Stimulated activated CD8-positive, alpha-beta memory T cell treated with anti-CD3 and anti-CD28 coated beads, Interleukin-7, amount 100 ng/mL, for 1 hour (primary cell): ENCODE results near the gene RHOB.
"Not testable (repeated sequence)": the region's sequence is repeated elsewhere in the genome, so short reads cannot be mapped to it uniquely, and the experiment has no call there.

Experiments
- DNase-seq, 2 donors: peaks; one replicate each; pipeline ENCODE4 v3.0.0-alpha.2; 2020; ENCODE audit warnings: low read depth in 2 of 2

RHOB gene

DNA sequence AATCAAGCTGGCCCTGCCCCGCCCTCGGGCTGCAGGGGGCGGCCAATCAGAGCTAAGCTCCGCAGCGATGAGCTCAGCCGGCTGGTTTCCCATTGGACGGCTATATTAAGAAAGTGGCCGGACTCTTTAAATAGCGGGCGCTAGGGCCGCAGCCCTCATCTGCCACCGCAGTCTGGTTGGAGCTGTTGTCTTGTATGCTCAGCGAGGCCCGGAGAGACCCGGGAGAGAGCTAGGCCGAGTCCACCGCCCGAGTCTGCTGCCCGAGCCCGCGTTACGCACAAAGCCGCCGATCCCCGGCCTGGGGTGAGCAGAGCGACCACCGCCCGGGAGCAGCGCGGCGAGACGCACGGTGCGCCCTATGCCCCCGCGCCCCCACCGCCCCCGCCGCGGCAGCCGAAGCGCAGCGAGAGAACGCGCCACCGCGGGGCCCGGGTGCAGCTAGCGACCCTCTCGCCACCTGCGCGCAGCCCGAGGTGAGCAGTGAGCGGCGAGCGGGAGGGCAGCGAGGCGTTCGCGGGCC, at the start of gene RHOB:
Gene RHOB, plus strand, starts transcription at position 158 of the 520 bp plus-strand sequence. CDS start 392 bp downstream, outside the sequence.
- peak; percentile 71 to 74 for DNase-seq

DNA sequence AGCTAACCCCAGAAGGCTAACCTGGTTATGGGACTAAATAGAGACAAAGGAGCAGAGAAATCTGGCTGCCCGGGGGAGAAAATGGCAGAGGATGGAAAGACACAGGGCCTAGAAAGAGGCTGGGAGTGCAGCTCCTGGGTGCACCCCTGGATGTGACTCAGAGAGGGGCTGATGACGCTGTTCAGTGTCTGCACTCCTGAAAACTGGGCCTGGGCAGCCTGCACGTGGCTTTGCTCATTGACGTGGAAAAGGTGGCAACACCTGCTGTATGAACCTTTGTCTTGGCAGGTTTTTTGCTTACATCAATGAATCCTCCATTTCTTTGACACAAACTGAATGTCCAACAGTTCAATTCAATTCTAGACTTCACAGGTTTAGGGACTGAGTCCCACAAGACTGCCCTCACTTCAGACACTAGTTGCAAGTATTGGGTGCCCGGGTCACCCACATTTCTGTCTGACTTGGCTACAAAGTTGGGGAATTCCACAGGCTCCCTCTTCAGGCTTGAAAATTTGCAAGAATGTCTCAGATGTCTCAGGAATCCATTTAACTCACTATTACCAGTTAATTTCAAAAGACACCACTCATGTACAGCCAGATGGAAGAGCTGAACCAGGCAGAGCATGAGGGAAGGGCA, 48.9 kb upstream of the RHOB start:
- DNase-seq = no peak

DNA sequence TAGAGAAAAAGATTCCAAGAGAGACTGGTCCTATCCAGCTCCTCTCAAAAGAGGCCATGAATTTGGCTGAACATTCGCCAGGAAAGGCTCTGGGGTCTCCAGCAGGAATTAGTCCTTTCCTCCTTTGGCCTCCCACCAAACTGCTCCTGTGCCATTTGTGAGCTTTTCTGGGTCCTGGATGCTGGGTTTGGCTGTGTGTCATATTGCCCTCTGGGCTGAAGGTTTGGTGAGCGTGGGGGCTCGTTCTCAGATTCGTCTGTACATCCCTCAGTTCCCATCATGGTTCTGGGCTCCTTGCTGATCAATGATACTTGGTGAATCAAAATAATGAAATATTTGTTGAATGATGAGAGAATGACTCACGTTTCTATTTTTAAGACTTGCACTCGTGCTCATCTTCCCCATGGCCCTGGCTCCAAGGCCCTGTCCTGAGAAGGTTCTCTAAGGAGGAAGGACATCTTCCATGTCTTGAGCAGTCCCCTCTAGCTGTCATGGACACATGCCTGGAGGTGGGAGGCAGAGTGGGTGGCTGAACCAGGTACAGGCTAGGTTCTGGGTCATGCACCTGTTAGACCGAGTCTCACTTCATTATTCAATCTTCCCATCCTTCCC, 47.8 kb upstream of the RHOB start:
- no peak for DNase-seq

DNA sequence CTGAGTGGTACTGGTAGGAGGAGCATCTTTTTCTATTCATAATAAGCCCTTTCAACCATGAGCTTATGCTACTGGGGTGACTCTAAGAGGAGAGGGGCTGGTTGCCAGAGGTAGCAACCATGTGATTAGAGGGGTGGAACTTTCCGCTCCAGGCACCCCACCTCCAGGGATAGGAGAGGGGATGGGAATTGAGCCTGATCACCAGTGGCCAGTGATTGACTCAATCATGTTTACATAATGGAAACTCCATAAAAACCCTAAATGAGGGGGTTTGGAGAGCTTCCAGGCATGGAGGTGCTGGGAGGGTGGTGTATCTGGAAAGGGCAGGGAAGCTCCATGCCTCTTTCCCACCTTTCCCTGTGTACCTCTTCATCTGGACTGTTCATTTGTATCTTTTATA, 46.6 kb upstream of the RHOB start:
- DNase-seq = no peak

DNA sequence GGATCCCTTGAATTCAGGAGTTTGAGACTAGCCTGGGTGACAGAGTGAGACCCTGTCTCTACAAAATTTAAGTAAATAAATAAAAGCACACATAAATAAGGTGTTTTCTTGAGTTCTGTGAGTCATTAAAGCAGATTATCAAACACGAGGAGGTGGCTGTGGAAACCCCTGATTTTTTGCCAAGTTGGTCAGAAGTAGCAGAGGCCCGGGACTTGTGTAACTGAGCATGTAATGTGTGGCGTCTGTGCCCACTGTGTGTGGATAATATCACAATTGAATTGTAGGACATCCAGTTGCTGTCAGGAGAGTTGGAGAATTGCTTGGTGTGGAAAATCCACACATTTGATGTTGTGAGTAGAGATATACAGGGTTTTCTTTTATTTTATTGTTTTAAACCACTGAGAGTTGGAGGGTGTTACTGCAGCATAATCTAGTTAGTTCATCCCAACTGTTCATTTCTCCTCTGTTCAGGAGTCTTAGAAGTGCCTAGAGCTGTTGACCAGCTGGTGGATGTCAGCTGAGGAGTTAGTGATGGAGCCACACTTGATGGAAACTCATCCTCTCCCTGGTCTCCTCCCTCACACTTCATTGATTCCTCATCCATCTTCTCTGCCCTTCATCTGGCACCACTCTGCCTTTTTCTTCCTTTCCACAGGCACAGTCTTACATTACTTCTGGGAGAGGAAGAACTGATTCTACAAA, 45.9 kb upstream of the RHOB start:
- no peak for DNase-seq

DNA sequence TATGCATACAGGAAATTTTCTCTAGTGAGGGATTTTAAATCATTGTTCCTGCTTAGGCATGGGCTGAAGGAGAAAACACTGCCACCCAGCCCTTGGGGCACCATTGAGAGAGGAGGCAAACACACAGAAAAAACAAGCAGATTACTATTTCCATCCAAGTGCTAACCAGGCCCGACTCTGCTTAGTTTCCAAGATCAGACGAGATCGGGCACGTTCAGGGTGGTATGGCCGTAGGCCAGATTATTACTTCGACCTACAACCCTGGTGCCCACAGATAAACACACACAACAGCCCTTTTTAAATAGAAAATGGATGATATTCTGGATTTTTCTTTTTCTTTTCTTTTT, 45.4 kb upstream of the RHOB start:
- no peak for DNase-seq

DNA sequence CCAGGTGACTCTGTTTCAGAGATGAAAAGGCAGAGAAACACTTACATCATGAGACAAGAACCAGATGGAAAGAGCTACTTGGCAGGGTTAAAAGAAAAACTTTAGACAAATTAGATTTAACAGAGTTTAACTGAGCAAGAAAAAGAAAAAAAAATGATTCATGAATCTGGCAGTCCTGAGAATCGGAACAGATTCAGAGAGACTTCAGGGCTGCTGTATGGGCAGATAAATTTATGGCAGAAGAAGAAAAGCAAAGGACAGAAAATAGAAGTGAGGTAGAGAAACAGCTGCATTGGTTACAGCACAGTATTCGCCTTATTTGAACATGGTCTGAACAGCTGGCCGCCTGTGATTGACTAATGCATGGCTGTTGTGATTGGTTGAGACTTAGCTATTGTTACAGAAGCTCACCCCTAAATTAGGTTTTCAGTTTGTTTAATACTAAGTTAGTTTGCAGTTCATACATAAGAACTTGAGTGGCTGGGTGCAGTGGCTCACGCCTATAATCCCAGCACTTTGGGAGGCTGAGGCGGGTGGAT, 43.0 kb upstream of the RHOB start:
- no peak for DNase-seq

DNA sequence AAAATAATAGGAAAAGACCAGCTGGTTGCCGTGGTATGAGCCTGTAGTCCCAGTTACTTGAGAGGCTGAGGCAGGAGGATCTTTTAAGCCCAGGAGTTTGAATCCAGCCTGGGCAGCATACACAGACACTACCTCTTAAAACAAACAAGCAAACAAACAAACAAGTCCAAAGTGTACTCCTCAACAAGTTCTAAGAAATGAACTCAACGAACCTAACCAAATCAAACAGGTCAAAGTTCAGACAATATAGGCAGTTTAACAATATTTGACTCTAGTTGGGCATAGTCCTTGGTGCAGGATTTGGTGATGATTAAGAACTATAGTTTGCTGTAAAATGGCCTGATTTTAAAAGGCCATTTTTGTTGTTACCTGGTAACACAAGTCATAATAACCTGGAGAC, 41.9 kb upstream of the RHOB start:
- no peak for DNase-seq

DNA sequence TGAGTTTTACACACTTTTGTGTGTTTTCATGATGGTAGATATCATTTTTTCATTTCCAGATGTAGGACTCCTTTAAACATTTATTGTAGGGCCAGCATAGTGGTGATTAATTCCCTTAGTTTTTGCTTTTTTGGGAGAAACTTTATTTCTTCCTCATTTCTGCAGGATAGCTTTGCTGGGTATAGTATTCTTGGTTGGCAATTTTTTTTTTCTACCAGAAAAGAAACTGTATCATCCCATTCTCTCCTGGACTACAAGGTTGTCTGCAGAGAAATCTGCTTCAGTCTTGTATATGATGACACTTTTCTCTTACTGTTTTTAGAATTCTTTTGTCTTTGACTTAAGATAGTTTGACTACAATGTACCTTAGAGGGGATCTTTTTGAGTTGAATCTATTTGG, 37.8 kb upstream of the RHOB start:
- no peak for DNase-seq

DNA sequence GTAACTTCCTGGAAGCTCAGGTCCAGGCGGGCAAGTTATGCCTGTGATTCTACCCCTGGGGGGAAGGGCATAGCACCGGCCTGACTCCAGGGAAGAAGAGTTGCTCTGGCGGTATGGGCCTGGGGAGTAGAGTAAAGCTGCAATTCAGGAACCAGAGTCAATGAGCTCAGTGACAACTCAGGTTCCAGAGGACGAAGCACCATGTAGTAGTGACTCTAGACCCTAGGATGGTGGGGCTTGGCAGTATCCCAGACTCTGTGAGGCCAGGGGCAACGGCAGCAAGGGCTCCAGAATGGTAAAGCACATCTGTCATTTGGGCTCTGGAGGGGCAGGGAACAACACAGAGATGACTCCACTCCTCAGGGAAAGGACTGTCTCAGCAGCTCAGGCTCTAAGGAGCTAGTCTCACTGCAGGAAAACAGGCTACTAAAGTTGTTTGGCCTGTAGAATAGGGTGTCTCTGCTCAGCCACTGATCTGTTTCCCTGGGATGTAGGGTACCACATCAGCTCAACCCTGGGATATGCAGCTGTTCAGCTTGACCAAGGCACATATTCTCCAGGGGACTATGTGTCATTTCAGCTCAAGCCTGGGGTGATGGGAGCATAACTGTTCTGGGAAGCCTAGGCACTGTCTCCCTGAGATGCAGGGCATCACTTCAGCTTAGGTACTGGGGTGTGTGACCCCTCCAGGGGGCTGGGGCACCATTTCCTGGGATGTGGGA, 36.2 kb upstream of the RHOB start:
- DNase-seq = no peak

DNA sequence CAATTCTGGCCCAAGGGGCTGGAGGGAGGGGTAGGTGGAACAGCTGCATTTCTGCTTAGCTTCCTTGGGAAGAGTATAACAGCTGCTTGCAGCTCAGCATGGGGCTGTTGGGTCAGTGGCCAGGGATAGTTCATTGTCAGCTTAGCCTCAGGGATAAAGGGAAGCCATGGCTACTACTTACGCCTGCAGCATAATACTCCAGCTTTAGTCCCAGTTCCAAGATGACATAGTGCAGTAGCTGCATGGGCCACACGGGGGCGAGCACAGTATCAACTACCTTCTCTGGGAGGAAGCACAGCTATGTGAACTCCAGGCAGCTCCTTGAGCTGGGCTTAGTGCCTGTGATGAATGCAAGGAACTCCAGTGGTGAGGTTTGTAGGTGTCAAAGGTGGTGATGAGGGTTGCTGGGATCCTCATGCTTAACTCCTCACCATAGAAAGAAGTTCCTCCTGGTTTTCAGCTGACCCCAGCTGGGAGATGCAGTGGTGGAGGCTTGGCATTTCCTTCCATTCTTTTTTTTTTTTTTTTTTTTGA, 35.4 kb upstream of the RHOB start:
- DNase-seq = peak; percentile 20 to 43

DNA sequence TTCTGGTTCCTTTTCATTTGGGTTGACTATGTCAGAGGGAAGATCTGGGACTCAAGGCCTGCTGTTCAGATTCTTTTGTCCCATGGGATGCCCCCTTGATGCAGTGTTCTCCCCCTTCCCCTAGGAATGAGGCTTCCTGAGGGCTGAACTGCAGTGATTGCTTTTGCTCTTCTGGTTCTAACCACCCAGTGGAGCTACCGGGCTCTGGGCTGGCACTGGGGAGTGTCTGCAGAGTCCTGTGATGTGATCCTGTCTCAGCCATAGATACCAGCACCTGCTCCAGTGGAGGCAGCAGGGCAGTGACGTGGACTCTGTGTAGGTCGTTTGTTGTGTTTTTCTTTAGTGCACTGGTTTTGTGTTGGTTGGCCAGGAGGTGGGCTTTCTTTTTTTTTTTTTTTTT, 32.1 kb upstream of the RHOB start:
- no peak for DNase-seq

DNA sequence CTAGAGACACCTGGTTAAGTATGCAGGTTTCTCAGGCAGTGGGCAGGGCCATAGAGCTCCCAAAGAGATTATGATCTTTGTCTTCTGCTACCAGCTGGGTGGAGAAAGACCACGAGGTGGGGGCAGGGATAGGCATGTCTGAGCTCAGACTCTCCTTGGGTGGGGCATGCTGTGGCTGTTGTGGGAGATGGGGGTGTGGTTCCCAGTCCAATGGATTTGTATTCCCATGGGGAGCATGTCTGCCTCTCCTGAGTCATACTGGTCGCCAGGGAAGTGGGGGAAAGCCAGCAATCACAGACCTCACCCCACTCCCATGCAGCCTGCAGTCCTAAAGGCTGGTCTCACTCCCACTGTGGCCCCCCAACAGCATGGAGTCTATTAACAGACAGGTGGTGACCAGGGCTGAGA, 31.4 kb upstream of the RHOB start:
- DNase-seq = no peak

DNA sequence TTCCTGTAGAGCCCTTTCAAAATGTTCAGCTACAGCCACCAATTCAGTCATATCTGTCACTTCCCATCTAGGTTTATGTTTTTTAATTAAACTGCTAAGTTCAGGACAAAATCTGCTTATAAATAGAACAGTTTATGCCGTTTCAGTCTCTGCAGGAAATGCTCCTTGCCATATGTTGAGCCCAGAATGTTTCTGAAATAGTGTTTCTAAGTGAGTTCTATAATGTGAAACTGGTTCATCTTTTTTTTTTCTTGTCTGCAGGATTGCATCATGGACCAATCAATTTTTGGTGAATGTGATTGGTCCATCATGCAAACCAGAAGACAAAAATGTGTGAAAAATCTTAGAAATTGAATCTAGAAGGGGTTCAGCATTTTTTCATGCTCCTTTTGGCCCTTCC, 30.2 kb upstream of the RHOB start:
- DNase-seq = no peak

DNA sequence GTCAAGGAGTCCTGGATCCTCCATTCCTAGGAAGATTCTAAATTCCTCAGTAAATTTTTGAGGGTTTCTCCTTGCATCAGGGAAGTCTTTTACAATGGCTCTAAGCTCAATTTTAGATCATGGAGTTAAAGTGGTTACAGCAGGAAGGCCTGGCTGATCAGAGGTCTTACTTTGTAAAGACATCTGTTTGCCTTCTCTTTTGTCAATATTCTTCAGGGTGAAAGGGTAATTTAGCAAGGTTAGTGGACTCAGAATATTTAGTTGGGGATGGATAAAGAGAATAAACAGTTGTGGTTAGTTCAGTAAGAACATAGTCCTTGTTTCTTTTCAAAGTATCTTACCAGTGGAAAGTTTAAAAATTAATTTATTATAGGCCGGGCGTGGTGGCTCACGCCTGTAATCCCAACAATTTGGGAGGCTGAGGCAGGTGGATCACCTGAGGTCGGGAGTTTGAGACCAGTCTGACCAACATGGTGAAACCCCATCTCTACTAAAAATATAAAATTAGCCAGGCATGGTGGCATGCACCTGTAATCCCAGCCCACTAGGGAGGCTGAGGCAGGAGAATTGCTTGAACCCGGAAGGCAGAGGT, 29.5 kb upstream of the RHOB start:
- DNase-seq = not testable (repeated sequence)

DNA sequence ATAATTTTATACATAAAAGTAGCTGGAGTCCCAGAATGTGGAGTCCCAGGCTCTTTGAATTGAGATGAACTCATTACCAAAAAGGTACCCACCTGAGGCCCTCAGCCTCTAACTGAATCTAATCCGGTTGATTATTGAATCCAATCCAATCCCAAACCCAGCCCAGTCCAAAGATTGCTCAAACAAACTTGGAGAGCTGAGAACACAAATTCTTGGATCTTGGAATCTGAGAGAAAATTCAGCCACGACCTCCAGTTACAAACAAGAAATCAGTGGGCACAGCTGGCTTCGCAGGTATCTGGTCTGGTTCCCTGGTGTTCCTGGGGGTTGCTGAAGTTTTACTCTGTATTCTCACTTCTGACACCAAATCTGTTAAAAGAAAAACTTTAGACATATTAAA, 28.4 kb upstream of the RHOB start:
- DNase-seq = no peak

DNA sequence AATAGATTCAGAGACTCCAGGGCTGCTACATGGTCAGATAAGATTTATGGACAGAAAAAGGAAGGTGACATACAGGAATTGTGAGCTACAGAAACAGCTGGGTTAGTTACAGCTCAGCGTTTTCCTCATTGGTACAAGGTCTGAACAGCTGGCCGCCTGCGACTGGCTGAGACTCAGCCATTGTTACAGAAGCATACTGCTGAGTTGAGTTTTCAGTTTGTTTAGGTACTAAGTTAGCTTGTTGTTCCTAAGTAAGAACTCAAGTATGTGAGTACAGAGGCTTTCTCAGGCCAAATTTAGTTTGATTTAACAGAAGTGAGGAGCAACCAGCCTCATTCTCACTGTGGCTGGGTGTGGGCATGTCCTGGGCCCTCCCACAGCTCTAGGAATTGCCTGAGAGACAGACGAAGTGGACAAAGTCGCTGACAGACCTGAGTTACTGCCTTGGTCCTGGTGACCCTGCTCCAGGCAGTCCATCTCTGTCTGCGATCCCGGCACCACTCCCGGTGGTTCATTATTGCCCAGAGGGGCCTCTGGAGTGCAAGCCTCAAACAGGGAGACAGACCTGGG, 27.8 kb upstream of the RHOB start:
- DNase-seq = no peak

DNA sequence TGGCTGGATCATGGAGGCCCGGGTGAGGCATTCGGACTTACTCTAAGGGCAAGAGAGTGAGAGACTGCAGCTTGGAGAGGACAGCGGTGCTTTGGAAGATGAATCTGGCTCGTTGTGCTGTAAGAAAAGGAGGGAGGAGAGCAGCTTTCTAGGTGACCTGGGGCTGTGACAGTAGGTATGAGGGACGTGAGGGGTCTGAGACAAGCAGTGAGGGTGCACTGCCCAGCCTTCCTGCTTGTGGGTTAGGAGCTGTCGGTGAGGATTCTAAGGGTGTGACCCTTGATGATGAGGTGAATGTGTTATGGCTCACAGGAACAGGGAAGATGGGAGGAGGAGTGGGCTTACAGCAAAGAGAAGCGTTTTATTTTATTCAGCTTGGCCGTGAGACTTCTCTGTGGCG, 27.1 kb upstream of the RHOB start:
- no peak for DNase-seq

DNA sequence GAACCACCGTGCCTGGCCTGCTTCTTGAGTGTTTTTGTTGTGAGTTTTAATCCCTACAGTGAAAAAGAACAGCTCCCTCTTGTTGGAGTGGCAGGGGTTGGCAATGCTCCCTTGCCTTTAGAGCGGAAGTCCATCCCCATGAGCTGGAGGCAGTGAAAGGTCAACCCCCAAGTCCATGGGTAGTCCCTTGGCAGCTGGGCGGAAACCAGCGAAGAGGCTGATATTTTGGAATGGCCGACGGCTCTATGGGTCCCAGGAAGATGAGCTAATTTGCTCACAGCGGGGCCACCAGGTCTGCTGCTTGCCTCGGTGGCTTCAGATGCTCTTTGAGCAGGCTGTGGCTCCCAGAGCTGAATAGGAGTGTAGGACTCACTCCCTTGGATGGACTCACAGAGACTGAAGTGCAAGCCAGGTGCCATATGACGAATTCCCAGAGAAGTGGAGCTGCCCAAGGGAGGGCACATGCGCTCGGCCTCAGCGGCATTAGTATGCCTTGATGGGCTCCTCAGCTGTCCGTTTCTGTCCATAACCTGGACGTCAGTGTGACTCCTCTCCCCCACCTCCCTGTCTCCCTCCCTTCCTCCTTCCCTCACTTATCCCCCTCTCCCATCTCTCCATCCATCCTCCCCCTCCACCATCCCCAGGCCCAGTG, 25.4 kb upstream of the RHOB start:
- no peak for DNase-seq

DNA sequence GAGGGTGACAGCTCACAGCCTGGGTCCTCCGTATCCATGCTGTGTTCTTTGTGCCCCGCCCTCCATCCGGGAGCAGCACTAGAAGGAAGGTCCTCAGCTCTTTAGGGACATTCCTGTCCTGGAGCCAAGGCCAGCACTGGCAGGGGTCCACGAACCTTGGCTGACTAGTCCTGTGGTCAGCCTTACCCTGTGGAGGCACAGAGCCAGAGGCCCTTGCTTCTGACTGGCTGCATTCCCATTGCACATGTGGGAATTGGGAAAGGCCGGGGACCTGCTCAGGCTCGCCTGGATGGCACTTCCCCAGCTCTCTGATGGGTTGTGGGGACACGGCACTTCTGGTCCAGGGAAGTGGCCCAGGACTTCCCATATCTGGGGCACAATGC, 24.9 kb upstream of the RHOB start:
- no peak for DNase-seq
